Measurements from ENCODE around the gene AKAP6.

Gene AKAP6

GRCh38 chr14:32630701-32631100 lies 301.6 kb downstream of the AKAP6 start:
- DNase-seq = no peak

GRCh38 chr14:32633224-32633859 lies 304.2 kb downstream of the AKAP6 start:
- no peak for DNase-seq

GRCh38 chr14:32633930-32634329 lies 304.8 kb downstream of the AKAP6 start:
- DNase-seq = no peak

GRCh38 chr14:32635061-32635719 lies 306.1 kb downstream of the AKAP6 start:
- no peak for DNase-seq

GRCh38 chr14:32637582-32637981 lies 308.5 kb downstream of the AKAP6 start:
- DNase-seq = no peak

- DNase-seq = no peak
Measured at GRCh38 chr14:32639208-32639607, 310.1 kb downstream of the AKAP6 start.

GRCh38 chr14:32645551-32645950 lies 316.5 kb downstream of the AKAP6 start:
- no peak for DNase-seq

- no peak for DNase-seq
Measured at GRCh38 chr14:32648434-32648833, 319.3 kb downstream of the AKAP6 start.

- no peak for DNase-seq
Measured at GRCh38 chr14:32650030-32650429, 320.9 kb downstream of the AKAP6 start.

GRCh38 chr14:32650665-32651064 lies 321.6 kb downstream of the AKAP6 start:
- no peak for DNase-seq

GRCh38 chr14:32654106-32654505 lies 325.0 kb downstream of the AKAP6 start:
- DNase-seq = no peak

GRCh38 chr14:32656601-32657000 lies 327.5 kb downstream of the AKAP6 start:
- DNase-seq = no peak

- DNase-seq = no peak
Measured at GRCh38 chr14:32657081-32657480, 328.0 kb downstream of the AKAP6 start.

GRCh38 chr14:32661216-32661615 lies 332.1 kb downstream of the AKAP6 start:
- DNase-seq = no peak

GRCh38 chr14:32662211-32662610 lies 333.1 kb downstream of the AKAP6 start:
- DNase-seq = no peak

GRCh38 chr14:32666308-32666707 lies 337.2 kb downstream of the AKAP6 start:
- DNase-seq = no peak

- no peak for DNase-seq
Measured at GRCh38 chr14:32667287-32667686, 338.2 kb downstream of the AKAP6 start.

GRCh38 chr14:32667791-32668190 lies 338.7 kb downstream of the AKAP6 start:
- no peak for DNase-seq

GRCh38 chr14:32669391-32669790 lies 340.3 kb downstream of the AKAP6 start:
- no peak for DNase-seq

GRCh38 chr14:32675433-32675832 lies 346.3 kb downstream of the AKAP6 start:
- no peak for DNase-seq

- DNase-seq = no peak
Measured at GRCh38 chr14:32677129-32677780, 348.2 kb downstream of the AKAP6 start.

- DNase-seq = no peak
Measured at GRCh38 chr14:32678088-32678487, 349.0 kb downstream of the AKAP6 start.

GRCh38 chr14:32679927-32680612 lies 351.0 kb downstream of the AKAP6 start:
- no peak for DNase-seq

- DNase-seq = no peak
Measured at GRCh38 chr14:32681598-32681997, 352.5 kb downstream of the AKAP6 start.

Data from stimulated activated CD4-positive, alpha-beta T cell treated with anti-CD3 and anti-CD28 coated beads, Interleukin-15, amount 100 ng/mL, for 24 hours (primary cell).